ENCODE results near the gene CABP1. TPM values are rescaled to one million over a fixed set of nuclear protein-coding genes. Genes with fewer than 3 reads are reported as not detected.

CABP1 gene
- total RNA-seq, 1 experiment from 2014 or later: not detected

DNA sequence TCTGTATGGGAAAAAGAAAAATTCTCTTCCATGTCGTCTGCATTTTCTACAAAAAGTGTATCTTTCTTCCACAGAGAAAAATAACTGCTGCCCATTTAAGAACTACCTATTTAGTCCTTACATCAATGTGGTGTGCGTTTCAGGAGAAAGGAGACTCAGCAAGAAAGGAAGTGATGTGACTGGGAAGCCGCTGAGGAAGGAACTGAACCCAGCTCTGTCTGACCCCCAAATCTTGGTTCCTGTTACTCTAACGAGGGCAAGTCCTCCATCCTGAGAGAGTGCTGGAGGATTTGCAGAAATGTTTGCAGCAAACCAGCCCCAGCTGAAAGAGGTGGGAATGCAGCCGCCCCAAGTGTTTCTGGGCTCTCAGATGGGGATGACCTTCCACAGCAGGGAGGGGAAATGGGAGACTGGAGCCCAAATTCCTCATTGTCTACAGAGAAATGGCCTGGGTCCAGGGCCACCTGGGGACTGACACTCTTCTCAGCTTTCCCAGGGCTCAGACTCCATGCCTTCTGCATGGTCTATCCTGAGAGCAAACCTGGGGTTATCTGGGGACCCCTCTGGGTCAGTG, 39.8 kb downstream of the CABP1 start:
- in situ Hi-C loops (cut with HindIII; ENCODE audit: low pct_unique_long_range_greater_than_20kb, low sequenced_read_pairs) (no loop called here), intact Hi-C loops (cut with micrococcal nuclease; ENCODE audit: unreplicated experiment) (no loop called here)
- no peaks in the 10 kb centered on the region for H3K36me3 ChIP-seq (ENCODE audit: control insufficient read depth, insufficient read depth, low read length)
- ATAC-seq (no peak), DNase-seq (ENCODE audit: low read depth, low spot score) (no peak)
- CTCF ChIA-PET: interaction anchor here (0.5 to 0.9 kb wide), 2 partner anchors 31 to 34 kb away, joined by 3 to 4 read pairs; no protein-coding TSS in a partner anchor
- H3K9me3 ChIP-seq (ENCODE audit: control insufficient read depth, insufficient read depth, low read depth, low read length): no peaks in the 10 kb centered on the region
- BruUV-seq (replicated peaks): no TSS peak
- no peak overlapping the region for H3K4me3 ChIP-seq (ENCODE audit: low read depth in 2 of 2, low read length in 2 of 2)
- no peaks in the 10 kb centered on the region for H3K4me1 ChIP-seq (ENCODE audit: control insufficient read depth, insufficient read depth, low read length)
- POLR2A ChIA-PET: no interaction called here
- no peaks in the 10 kb centered on the region for H3K27me3 ChIP-seq (ENCODE audit: control insufficient read depth, insufficient read depth, low read length)
- H3K27ac ChIP-seq (ENCODE audit: low read length): no peak overlapping the region
- TF ChIP-seq, protein P1, sequence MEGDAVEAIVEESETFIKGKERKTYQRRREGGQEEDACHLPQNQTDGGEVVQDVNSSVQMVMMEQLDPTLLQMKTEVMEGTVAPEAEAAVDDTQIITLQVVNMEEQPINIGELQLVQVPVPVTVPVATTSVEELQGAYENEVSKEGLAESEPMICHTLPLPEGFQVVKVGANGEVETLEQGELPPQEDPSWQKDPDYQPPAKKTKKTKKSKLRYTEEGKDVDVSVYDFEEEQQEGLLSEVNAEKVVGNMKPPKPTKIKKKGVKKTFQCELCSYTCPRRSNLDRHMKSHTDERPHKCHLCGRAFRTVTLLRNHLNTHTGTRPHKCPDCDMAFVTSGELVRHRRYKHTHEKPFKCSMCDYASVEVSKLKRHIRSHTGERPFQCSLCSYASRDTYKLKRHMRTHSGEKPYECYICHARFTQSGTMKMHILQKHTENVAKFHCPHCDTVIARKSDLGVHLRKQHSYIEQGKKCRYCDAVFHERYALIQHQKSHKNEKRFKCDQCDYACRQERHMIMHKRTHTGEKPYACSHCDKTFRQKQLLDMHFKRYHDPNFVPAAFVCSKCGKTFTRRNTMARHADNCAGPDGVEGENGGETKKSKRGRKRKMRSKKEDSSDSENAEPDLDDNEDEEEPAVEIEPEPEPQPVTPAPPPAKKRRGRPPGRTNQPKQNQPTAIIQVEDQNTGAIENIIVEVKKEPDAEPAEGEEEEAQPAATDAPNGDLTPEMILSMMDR (IDR thresholded peaks at IDR 0.05): no peak
- TF ChIP-seq REST (IDR thresholded peaks at IDR 0.05; ENCODE audit: insufficient read depth in 1 of 2, low read depth in 2 of 2, low read length in 1 of 2) (no peak), POLR2AphosphoS5 (IDR thresholded peaks at IDR 0.05; ENCODE audit: low read depth, low read length) (no peak), SIN3A (IDR thresholded peaks at IDR 0.05; ENCODE audit: borderline replicate concordance, insufficient read depth, low read depth, low read length) (no peak), TCF7L2 (IDR thresholded peaks at IDR 0.05; ENCODE audit: low read depth, low read length) (no peak)

- intact Hi-C loops (cut with micrococcal nuclease; ENCODE audit: unreplicated experiment): no loop called here
- no peak for DNase-seq (ENCODE audit: low read depth, low spot score)
- CTCF ChIA-PET: interaction anchor here (0.8 kb wide), 1 partner anchor 41 kb away, joined by 10 read pairs; no protein-coding TSS in a partner anchor
- no peak for TF ChIP-seq REST (IDR thresholded peaks at IDR 0.05; ENCODE audit: insufficient read depth in 1 of 2, low read depth in 2 of 2, low read length in 1 of 2)
- TF ChIP-seq, protein P1 (IDR thresholded peaks at IDR 0.05): no peak
- no peak for TF ChIP-seq SIN3A (IDR thresholded peaks at IDR 0.05; ENCODE audit: borderline replicate concordance, insufficient read depth, low read depth, low read length)
- TF ChIP-seq TCF7L2 (IDR thresholded peaks at IDR 0.05; ENCODE audit: low read depth, low read length): no peak
- TF ChIP-seq POLR2AphosphoS5 (IDR thresholded peaks at IDR 0.05; ENCODE audit: low read depth, low read length): no peak
- Histone ChIP-seq H3K36me3 (ENCODE audit: control insufficient read depth, insufficient read depth, low read length) (no peaks in the 10 kb centered on the region; the same call in 1 of the 2 replicates), H3K4me3 (ENCODE audit: low read depth in 2 of 2, low read length in 2 of 2) (no peak overlapping the region), H3K27me3 (ENCODE audit: control insufficient read depth, insufficient read depth, low read length) (no peaks in the 10 kb centered on the region), H3K9me3 (ENCODE audit: control insufficient read depth, insufficient read depth, low read depth, low read length) (no peaks in the 10 kb centered on the region), H3K27ac (ENCODE audit: low read length) (no peak overlapping the region), H3K4me1 (ENCODE audit: control insufficient read depth, insufficient read depth, low read length) (peaks cover 9% of the 10 kb centered on the region)
- POLR2A ChIA-PET: no interaction called here
- BruUV-seq (replicated peaks): no TSS peak
- no peak for ATAC-seq
- in situ Hi-C loops (cut with HindIII; ENCODE audit: low pct_unique_long_range_greater_than_20kb, low sequenced_read_pairs): no loop called here
Measured at GRCh38 chr12:120684523-120684932, 44.1 kb downstream of the CABP1 start.

Measured in Panc1 (cell line).